Activated T-cell treated with anti-CD3 and anti-CD28 coated beads, Interleukin-2, amount 50 U/mL, for 1 hour (primary cell): ENCODE measurements around the gene ERMP1.
"Not testable (repeated sequence)": the region's sequence is repeated elsewhere in the genome, so short reads cannot be mapped to it uniquely, and the experiment has no call there.

Source experiments
- DNase-seq: peaks from one replicate; pipeline ENCODE4 v3.0.0-alpha.2; 2020

Gene ERMP1

GRCh38 chr9:5818424-5819142 lies 14.3 kb downstream of the ERMP1 start:
- DNase-seq = no peak

- no peak for DNase-seq
Measured at GRCh38 chr9:5817862-5818261, 15.1 kb downstream of the ERMP1 start.

- DNase-seq = no peak
Measured at GRCh38 chr9:5815461-5815860, 17.5 kb downstream of the ERMP1 start.

- DNase-seq = no peak
Measured at GRCh38 chr9:5813824-5814223, 19.1 kb downstream of the ERMP1 start.

- DNase-seq = no peak
Measured at GRCh38 chr9:5811751-5812150, 21.2 kb downstream of the ERMP1 start.

GRCh38 chr9:5805478-5805877 lies 27.4 kb downstream of the ERMP1 start:
- DNase-seq = no peak

GRCh38 chr9:5801739-5802113 lies 31.2 kb downstream of the ERMP1 start:
- no peak for DNase-seq

GRCh38 chr9:5800969-5801738 lies 31.8 kb downstream of the ERMP1 start:
- DNase-seq = no peak

- DNase-seq = not testable (repeated sequence)
Measured at GRCh38 chr9:5800378-5800777, 32.5 kb downstream of the ERMP1 start.

GRCh38 chr9:5799314-5799713 lies 33.6 kb downstream of the ERMP1 start:
- no peak for DNase-seq

GRCh38 chr9:5798581-5798980 lies 34.3 kb downstream of the ERMP1 start:
- no peak for DNase-seq

- no peak for DNase-seq
Measured at GRCh38 chr9:5796298-5796697, 36.6 kb downstream of the ERMP1 start.

GRCh38 chr9:5793812-5794211 lies 39.1 kb downstream of the ERMP1 start:
- no peak for DNase-seq

- no peak for DNase-seq
Measured at GRCh38 chr9:5791870-5792269, 41.0 kb downstream of the ERMP1 start.

- DNase-seq = no peak
Measured at GRCh38 chr9:5790923-5791322, 42.0 kb downstream of the ERMP1 start.

GRCh38 chr9:5789489-5789888 lies 43.4 kb downstream of the ERMP1 start:
- DNase-seq = no peak

GRCh38 chr9:5787759-5788302 lies 45.1 kb downstream of the ERMP1 start:
- no peak for DNase-seq

GRCh38 chr9:5787220-5787619 lies 45.7 kb downstream of the ERMP1 start:
- no peak for DNase-seq

- DNase-seq = no peak
Measured at GRCh38 chr9:5786370-5787127, 46.4 kb downstream of the ERMP1 start.

- no peak for DNase-seq
Measured at GRCh38 chr9:5784526-5785315, 48.2 kb downstream of the ERMP1 start.

- DNase-seq = no peak
Measured at GRCh38 chr9:5783982-5784381, 48.9 kb downstream of the ERMP1 start.

- DNase-seq = not testable (repeated sequence)
Measured at GRCh38 chr9:5783420-5783819, 49.5 kb downstream of the ERMP1 start.
